Ovary (tissue), 9 donors: ENCODE measurements around the gene RRP1B. TPM values are rescaled to one million over a fixed set of nuclear protein-coding genes. Genes with fewer than 3 reads are reported as not detected.
"Not testable (repeated sequence)": the region's sequence is repeated elsewhere in the genome, so short reads cannot be mapped to it uniquely, and the experiment has no call there.

ENCODE experiments used
- DNase-seq, 5 donors: peaks; one replicate each; pipeline ENCODE4 v3.0.0-alpha.2; 2019 to 2020
- H3K27ac ChIP-seq, 2 donors: fragments of 200-600 bp; one replicate each; pipeline versions ENCODE4 v1.5.1 to v1.8.0; 2019 to 2022
- H3K27me3 ChIP-seq: fragments of 200-600 bp; one replicate; pipeline ENCODE4 v1.8.0; 2022
- H3K36me3 ChIP-seq: fragments of 200-600 bp; sonication (generic); one replicate; pipeline ENCODE4 v1.5.1; 2019
- H3K4me1 ChIP-seq: one replicate; pipeline ENCODE4 v1.8.1; 2013; ENCODE audit warnings: mild to moderate bottlenecking, moderate library complexity; ENCODE audit not compliant: insufficient read depth
- H3K4me3 ChIP-seq: fragments of 200-600 bp; sonication (generic); one replicate; pipeline ENCODE4 v1.5.1; 2017
- H3K9me3 ChIP-seq, 2 donors: fragments of 200-600 bp in 1 of 2; sonication (generic) in 1 of 2; one replicate each; pipeline versions ENCODE4 v1.5.1 to v1.8.1; 2013 to 2019; ENCODE audit warnings: mild to moderate bottlenecking in 1 of 2, moderate library complexity in 1 of 2
- CTCF ChIP-seq, 3 donors: fragments of 450-650 bp in 2 of 3; fragments of 200-600 bp in 1 of 3; IDR thresholded peaks; one replicate each; pipeline versions ENCODE4 v1.5.1 to v1.8.0; 2016 to 2022; ENCODE audit warnings: antibody characterized with exemption in 3 of 3, mild to moderate bottlenecking in 1 of 3
- EP300 ChIP-seq: sonication (generic); formaldehyde crosslinking; IDR thresholded peaks from one replicate; pipeline ENCODE4 v1.6.1; 2017; ENCODE audit warnings: antibody characterized with exemption
- POLR2A ChIP-seq: fragments of 450-650 bp; IDR thresholded peaks from one replicate; pipeline ENCODE4 v1.6.1; 2017; ENCODE audit warnings: antibody characterized with exemption, mild to moderate bottlenecking, moderate library complexity
- WGBS, 3 donors: extraction: QIAGEN DNeasy Blood & Tissue Kit in 1 of 3; methylation state at CpG; one replicate each; pipeline versions ENCODE4 v1.1.5 to v1.1.7; 2013 to 2017; 5-methylcytosine and 5-hydroxymethylcytosine counted together
- intact Hi-C, 4 donors: fragments of 100-400 bp; cut with DNase I; formaldehyde crosslinking; loops; one replicate each; pipeline versions ENCODE4 v1.11.0 to v1.15.1; 2022 to 2023
- polyA plus RNA-seq, 2 donors: library from polyadenylated mRNA; stranded (reverse); fragments of 200-250 nt in 1 of 2; fragments of 350-450 nt in 1 of 2; fragmentation: Illumina TruSeq in 1 of 2; extraction: RNeasy Lipid Tissue Mini Kit (QIAGEN cat#74804) in 1 of 2; gene quantifications; one replicate each; pipeline ENCODE4 v1.2.3, GENCODE V29; 2013 to 2014
- total RNA-seq, 7 donors: library from RNA; depleted of rRNA in 2 of 7; stranded (reverse); fragments of >200 nt in 2 of 7; fragmentation: NEBNext Ultra II Directional in 3 of 7; extraction: Animal tissue kit (Norgen Biotek cat#: 25700) in 3 of 7; gene quantifications; one replicate each; pipeline versions ENCODE4 v1.1.0 to v1.2.4, GENCODE V29; 2016 to 2023
- donor health status: DM: no; HTN: no; CAD: no; lungs with moderate emphysema.
- donor health status: DM: no; HTN: no; CAD: no.
- donor health status: Bipolar disorder and iron deficiency.
- donor health status: DM: yes; HTN: yes; CAD: no.
- donor health status: DM: no; HTN: no; CAD: no.
- donor health status: DM: yes; HTN: yes; CAD: no.

The RRP1B gene
- total and polyA plus RNA-seq, 9 donors, result 11.3 to 31.8 (median 28.4) TPM

GRCh38 chr21:43614839-43615238, 44.5 kb upstream of the RRP1B start:
- no peaks in the 10 kb centered on the region for H3K36me3 ChIP-seq
- H3K4me3 ChIP-seq, result no peak overlapping the region
- TF ChIP-seq EP300 (no peak), POLR2A (no peak), CTCF (IDR thresholded peaks at IDR 0.05) (no peak)
- H3K4me1 ChIP-seq, result no peaks in the 10 kb centered on the region
- WGBS, 3 donors, result 73 to 82% (median 73%) methylated on average over 5 of the region's 5 CpGs
- H3K27ac ChIP-seq, result no peak overlapping the region
- peaks cover 0 to under 1% of the 10 kb centered on the region in 2 donors for H3K9me3 ChIP-seq
- DNase-seq, result no peak
- no peaks in the 10 kb centered on the region for H3K27me3 ChIP-seq
- intact Hi-C loops, result no loop called here

- H3K27me3 ChIP-seq, H3K27ac ChIP-seq, H3K9me3 ChIP-seq, H3K36me3 ChIP-seq, H3K4me3 ChIP-seq, H3K4me1 ChIP-seq, intact Hi-C loops, DNase-seq: not testable (repeated sequence)
- WGBS, 3 donors, result 62 to 68% (median 65%) methylated on average over 3 of the region's 3 CpGs
Observed at GRCh38 chr21:43616861-43617260, 42.5 kb upstream of the RRP1B start.

GRCh38 chr21:43618940-43619339, 40.4 kb upstream of the RRP1B start:
- Histone ChIP-seq H3K27me3 (no peaks in the 10 kb centered on the region), H3K36me3 (no peaks in the 10 kb centered on the region), H3K27ac (no peak overlapping the region), H3K4me1 (no peaks in the 10 kb centered on the region), H3K9me3 (peaks cover 3 to 4% of the 10 kb centered on the region in 2 donors), H3K4me3 (no peak overlapping the region)
- WGBS, 3 donors, result 95 to 99% (median 96%) methylated on average over 4 of the region's 4 CpGs
- intact Hi-C loops, result no loop called here
- DNase-seq, result no peak
- no peak for TF ChIP-seq EP300
- TF ChIP-seq CTCF (IDR thresholded peaks at IDR 0.05), result no peak
- no peak for TF ChIP-seq POLR2A

GRCh38 chr21:43619344-43619743, 40.0 kb upstream of the RRP1B start:
- peaks cover 3 to 4% of the 10 kb centered on the region in 2 donors for H3K9me3 ChIP-seq
- intact Hi-C loops, result no loop called here
- H3K27ac ChIP-seq, result no peak overlapping the region
- H3K27me3 ChIP-seq, result no peaks in the 10 kb centered on the region
- H3K4me1 ChIP-seq, result no peaks in the 10 kb centered on the region
- TF ChIP-seq POLR2A (no peak), EP300 (no peak), CTCF (IDR thresholded peaks at IDR 0.05) (no peak)
- no peak for DNase-seq
- 87 to 97% (median 94%) methylated on average over 4 of the region's 4 CpGs for WGBS, 3 donors
- no peak overlapping the region for H3K4me3 ChIP-seq
- H3K36me3 ChIP-seq, result no peaks in the 10 kb centered on the region

GRCh38 chr21:43619856-43620255, 39.5 kb upstream of the RRP1B start:
- Histone ChIP-seq H3K9me3 (peaks cover 3 to 4% of the 10 kb centered on the region in 2 donors), H3K27me3 (no peaks in the 10 kb centered on the region), H3K4me1 (no peaks in the 10 kb centered on the region), H3K4me3 (no peak overlapping the region), H3K27ac (no peak overlapping the region), H3K36me3 (no peaks in the 10 kb centered on the region)
- TF ChIP-seq POLR2A (no peak), CTCF (IDR thresholded peaks at IDR 0.05) (no peak), EP300 (no peak)
- intact Hi-C loops, result no loop called here
- DNase-seq, result no peak
- 88 to 92% (median 91%) methylated on average over 4 of the region's 4 CpGs for WGBS, 3 donors
